Right renal cortex interstitium (tissue), 3 donors: ENCODE data around the gene ZFPM1. TPM values are rescaled to one million over a fixed set of nuclear protein-coding genes. Genes with fewer than 3 reads are reported as not detected.

Source experiments
- DNase-seq, 3 donors: peaks; one replicate each; pipeline ENCODE4 v3.0.0-alpha.2; 2013; ENCODE audit warnings: low read depth in 3 of 3, low spot score in 2 of 3
- polyA plus RNA-seq, 3 donors: library from polyadenylated mRNA; unstranded; fragments of 120-200 nt; gene quantifications; one replicate each; pipeline ENCODE4 v1.2.1, GENCODE V29; 2013; ENCODE audit not compliant: insufficient read length in 3 of 3

Gene ZFPM1
- polyA plus RNA-seq, 3 donors = 1.6 to 2.2 (median 1.8) TPM

- no peak for DNase-seq
Observed at GRCh38 chr16:88416686-88417085, 36.4 kb upstream of the ZFPM1 start.

- no peak for DNase-seq
Observed at GRCh38 chr16:88417684-88418476, 35.2 kb upstream of the ZFPM1 start.

- no peak for DNase-seq
Observed at GRCh38 chr16:88418869-88419268, 34.2 kb upstream of the ZFPM1 start.

- no peak for DNase-seq
Observed at GRCh38 chr16:88419790-88420189, 33.3 kb upstream of the ZFPM1 start.

GRCh38 chr16:88420496-88420895 lies 32.6 kb upstream of the ZFPM1 start:
- no peak for DNase-seq

- DNase-seq = no peak
Observed at GRCh38 chr16:88421301-88421700, 31.8 kb upstream of the ZFPM1 start.

- no peak for DNase-seq
Observed at GRCh38 chr16:88421871-88422433, 31.1 kb upstream of the ZFPM1 start.

- DNase-seq = no peak
Observed at GRCh38 chr16:88422733-88423447, 30.2 kb upstream of the ZFPM1 start.

GRCh38 chr16:88423448-88423850 lies 29.6 kb upstream of the ZFPM1 start:
- no peak for DNase-seq

GRCh38 chr16:88424587-88425235 lies 28.4 kb upstream of the ZFPM1 start:
- DNase-seq = no peak

GRCh38 chr16:88426018-88426417 lies 27.1 kb upstream of the ZFPM1 start:
- DNase-seq = no peak

GRCh38 chr16:88427376-88427775 lies 25.7 kb upstream of the ZFPM1 start:
- DNase-seq = no peak

- DNase-seq = no peak
Observed at GRCh38 chr16:88428156-88428555, 24.9 kb upstream of the ZFPM1 start.

- no peak for DNase-seq
Observed at GRCh38 chr16:88428616-88429386, 24.3 kb upstream of the ZFPM1 start.

- DNase-seq = no peak
Observed at GRCh38 chr16:88429387-88430184, 23.5 kb upstream of the ZFPM1 start.

- DNase-seq = no peak
Observed at GRCh38 chr16:88430185-88430523, 22.9 kb upstream of the ZFPM1 start.

GRCh38 chr16:88430524-88431446 lies 22.3 kb upstream of the ZFPM1 start:
- no peak for DNase-seq

GRCh38 chr16:88431651-88432050 lies 21.4 kb upstream of the ZFPM1 start:
- no peak for DNase-seq

- DNase-seq = no peak
Observed at GRCh38 chr16:88432174-88432573, 20.9 kb upstream of the ZFPM1 start.
